Fibroblast of skin of left quadriceps (primary cell): ENCODE results near the gene BACH2.
A peak's percentile ranks its signal among the peaks of the same experiment; 100 is the strongest.
"Not testable (repeated sequence)": the region's sequence is repeated elsewhere in the genome, so short reads cannot be mapped to it uniquely, and the experiment has no call there.

Experiments
- DNase-seq, 2 experiments: peaks; one replicate each; pipeline ENCODE4 v3.0.0-alpha.2; 2013; ENCODE audit warnings: low read depth in 2 of 2

BACH2 gene

DNA sequence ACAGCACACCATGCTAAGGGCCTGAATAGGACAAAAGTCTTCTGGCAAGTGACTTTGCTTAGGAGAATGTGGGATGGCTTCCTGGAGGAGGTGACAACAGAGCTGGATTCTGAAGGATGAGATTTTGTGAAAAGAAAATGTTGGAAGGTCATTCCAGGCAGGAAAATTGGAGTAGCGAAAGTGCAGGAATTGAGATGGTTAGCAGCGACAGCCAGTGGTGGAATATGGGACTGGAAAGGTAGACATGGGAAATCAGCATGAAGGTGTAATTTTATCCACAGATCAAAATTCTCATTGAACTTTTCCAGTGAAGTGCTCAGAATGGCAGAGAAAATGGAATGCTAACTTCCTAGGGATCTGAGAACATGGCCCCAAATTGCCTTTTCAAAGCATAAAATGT lies 5.7 kb upstream of the BACH2 start:
- DNase-seq = no peak

DNA sequence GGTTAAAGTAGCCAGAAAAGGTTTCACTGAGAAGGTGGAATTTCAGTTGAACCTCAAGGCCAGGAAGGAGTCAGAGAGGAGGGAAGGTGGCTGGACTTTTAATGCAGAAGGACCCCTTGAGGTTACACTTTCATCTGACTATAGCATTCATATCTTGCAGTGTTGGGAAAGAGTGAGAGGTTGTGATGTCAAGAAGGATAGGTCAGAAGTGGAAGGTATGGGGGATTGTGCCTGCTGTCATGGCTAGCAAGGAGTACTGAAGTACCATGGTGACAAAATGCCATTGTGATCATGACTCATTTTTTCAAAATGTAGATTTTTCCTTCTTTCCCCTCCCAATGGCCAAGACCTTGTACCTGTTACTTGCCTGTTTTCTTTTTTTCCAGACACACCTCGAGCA lies 5.2 kb upstream of the BACH2 start:
- no peak for DNase-seq

DNA sequence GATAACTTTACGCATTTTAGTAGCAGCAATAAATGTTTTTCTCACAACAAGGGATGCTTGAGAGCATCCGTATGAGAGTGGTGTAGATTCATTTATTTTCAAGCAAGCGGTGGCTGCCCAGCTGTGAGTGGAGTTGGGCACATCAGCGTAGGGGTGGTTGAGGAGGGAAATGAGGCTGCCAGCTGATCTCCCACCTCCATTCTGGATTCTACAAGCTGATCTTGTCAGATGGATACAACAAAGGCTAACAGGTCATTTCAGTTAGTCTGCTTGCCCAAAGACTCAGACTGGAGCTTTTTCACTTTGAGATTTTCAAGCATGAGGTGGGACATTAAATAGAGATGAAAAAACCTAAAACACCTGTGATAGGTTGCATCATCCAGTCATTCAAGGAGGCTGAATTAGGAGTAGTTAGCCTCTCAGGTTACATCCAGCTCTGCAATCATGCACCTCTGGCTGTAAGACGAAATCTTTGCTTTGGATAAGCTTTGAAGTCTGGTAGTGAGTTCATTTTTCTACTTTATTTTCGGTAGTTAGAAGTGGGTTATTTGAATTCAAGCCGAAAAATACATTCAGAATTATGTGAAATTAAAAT lies 1.9 kb upstream of the BACH2 start:
- DNase-seq = no peak

DNA sequence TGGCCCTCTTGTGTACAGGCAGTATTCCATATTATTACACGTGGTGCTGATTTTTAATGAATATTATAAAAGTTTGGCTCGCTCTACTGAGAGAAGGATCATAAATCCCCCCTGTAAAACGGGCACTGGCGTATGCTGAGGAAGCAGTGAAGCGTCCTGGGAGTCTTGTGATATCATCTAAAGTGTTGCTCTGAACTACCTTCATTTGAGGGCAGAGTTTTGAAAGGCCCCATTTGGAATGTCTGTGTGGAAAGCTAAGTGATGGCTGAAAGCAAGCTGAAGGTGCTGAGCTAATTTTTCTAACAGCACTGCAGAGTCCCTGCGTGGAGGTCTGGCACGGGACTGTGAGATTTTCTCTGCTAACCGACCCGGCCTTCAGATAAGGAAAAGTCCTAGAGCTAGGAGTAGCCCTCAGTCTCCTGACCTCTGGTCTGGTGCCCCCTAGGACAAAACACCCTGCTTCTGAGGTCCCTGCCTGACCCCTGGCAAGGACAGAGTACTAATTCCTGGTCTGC lies 1.3 kb upstream of the BACH2 start:
- DNase-seq = no peak

DNA sequence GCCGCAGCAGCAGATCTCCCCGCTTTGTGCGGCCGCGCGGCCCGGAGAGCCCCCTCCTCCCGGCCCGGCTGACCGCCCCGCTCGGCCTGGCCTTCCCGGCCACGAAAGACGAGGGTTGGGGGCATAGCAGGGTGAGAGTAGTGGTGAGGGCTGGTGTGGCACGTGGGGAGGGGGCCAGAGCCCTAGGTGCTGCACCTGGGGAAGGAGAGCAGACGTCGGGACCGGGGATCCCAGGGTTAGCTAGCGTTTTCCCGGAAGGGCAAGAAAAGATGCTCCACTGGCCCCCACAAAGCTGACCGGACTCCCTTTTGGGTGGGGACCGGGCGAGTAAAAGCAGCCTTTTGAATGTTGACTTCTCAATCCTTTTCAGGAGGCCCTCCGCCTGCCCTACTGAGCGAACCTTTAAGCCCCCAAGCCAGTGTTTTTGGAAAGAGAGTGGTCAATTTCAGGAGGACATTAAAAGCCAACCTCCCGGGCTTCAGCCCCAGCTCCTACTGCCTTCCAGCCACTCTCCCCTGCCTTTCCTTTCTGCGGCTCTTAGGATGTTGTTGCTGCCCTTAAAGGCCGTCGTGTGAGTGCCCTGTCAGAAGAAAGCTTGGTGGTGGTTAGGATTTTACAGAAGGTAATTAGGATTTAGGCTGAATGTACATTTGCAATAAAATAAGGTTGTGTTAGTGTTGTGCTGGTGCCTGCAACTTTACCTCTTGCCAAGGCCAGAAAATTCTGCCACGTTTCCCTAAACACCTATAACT lies 648 bp upstream of the BACH2 start:
- DNase-seq = no peak

DNA sequence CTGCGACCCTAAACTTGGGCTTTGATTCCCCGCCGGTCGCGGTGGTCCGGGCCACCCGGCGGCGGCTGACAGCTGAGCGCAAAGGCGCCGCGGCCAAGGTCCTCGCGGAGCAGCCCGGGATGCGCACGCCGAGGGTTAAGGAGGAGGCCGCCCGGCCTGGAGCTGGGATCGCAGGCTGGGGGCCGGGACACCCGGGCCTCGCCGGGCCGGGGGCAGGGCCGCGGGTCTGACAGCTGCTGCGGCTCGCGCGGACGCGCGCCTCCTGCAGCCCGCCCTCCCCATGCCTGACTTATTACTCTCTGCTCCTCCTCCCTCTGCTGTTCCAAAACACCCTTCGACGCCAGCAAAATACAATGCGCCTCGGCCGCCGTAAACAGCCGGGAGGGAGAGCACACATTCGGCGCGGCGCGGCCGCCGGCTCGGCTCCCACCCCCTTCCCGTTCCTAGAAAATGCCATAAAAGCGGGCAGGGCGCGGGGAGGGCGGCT lies 746 bp downstream of the BACH2 start:
- no peak for DNase-seq

DNA sequence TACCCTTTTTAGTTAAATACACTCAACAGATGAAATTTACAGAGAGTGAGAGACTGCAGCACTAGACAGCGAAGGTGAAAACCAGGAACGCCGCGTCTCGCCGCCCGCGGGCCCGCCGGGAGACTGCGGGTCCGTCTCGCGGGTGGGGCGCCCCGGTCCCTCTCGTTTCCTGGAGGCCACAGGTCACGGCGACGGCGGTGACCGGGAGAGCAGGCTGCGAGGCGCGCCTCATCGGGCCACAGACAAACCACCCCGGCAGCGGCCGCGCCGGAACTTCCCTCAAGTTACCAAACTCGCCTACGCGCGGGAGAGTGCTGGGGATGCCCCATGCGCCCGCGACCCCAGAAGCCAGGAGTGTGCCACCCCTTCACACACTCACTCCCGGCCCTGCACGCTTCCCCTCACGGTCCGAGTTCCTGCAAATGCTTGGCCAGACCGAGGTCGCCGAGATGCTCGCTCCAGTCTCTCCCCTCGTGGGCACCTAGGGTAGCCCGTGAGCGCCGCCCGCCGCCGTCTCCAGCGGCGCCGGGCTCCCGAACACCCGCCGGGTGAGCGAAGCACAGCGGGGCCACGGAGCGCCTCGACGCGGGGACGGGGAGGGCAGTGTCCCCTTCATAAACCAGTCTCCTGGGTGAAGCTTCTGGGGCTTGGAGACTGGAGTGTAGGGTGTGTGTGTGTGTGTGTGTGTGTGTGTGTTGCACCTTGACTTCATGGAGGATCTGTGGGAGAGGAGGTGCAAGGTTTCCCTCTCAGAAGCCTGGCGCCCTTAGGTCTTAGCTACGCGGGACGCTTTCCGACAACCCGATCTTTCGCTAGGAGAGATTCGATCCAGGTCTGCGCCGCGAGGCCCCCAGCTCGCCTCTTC lies 1.4 kb downstream of the BACH2 start:
- DNase-seq = no peak

DNA sequence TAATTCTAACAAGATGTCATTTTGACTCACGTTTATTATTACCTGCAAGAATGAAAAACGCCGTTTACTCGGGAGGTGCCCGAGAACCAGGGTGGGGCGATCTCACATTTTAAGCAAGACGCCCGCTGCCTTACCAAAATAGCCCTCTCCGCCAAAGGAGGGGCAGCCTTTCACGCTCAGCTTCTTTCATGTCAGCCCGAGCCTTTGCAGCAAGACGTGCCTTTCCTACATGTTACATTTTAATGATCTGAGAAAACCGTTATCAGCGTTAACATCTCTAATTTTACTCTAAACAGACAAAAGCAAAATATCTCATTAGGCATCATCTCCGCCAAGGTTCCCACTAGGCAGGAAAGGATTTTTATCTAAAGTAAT lies 2.0 kb downstream of the BACH2 start:
- no peak for DNase-seq

DNA sequence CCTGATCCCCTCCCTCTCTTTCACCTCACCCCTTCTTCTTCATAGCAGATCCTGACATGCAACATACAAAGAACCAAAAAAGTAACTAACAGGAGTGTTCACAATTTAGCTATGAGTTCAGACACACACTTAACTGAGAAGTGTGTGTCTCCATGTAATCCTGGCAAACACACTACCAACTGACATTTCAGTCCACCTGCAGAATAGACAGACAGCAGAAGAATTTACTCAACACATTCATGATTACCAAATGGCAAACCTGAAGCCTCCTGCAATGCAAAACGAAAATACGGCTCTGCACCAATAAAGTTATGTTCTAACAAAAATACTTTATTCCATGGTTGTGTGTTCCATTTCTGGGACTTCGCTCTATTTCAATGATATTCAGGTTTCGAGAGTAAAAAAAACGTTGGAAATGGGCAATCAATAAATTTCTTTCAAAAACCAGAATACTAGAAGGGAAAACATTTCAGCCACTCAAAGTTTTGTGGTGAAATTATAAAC lies 2.6 kb downstream of the BACH2 start:
- DNase-seq = no peak

DNA sequence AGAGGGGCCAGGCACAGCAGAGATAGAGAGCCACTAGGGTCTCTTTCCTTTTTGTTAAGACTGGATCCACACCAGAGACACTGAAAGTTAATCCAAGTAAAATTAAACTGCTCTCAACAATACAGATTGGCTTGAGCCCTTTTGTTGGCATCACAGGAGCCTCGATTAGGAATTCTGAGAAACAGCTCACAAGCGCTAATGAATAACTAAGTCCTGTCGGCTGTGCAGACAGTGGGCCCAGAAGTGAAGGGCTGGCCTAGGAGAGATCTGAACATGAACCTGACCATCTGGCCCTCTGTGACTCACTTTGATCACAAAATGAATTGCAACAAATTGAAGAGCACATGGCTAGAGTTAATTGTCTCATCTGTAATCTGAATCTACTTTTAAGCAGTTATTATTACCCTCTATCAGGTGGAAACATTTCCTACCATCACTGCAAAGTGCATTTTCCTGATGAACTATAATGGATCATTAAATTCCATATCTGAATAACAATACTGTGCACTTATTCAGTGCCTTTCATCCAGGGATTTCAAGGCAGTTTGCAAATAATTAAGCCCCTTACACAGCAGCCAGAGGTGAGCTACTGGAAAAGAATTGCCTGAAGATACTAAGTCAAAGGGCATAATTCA lies 3.2 kb downstream of the BACH2 start:
- DNase-seq = no peak

DNA sequence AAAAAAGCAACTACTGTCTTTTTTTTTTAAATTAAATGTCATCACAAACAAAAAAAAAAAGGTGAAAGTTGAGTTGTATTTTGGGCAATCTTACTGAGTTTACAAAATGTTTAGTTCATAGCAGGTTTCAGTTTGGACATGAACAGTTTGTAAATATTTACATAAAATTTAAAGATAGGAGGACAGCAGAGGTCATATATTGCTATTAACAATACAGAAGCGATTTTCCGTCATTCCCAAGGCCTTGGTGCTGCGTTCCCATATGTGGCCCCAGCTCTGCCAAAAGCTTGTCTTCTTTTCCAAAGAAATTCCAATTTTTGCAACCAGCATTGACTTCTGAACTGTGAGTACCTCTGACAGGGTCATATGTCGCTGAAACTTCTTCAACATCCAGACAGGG lies 5.1 kb downstream of the BACH2 start:
- DNase-seq = no peak

DNA sequence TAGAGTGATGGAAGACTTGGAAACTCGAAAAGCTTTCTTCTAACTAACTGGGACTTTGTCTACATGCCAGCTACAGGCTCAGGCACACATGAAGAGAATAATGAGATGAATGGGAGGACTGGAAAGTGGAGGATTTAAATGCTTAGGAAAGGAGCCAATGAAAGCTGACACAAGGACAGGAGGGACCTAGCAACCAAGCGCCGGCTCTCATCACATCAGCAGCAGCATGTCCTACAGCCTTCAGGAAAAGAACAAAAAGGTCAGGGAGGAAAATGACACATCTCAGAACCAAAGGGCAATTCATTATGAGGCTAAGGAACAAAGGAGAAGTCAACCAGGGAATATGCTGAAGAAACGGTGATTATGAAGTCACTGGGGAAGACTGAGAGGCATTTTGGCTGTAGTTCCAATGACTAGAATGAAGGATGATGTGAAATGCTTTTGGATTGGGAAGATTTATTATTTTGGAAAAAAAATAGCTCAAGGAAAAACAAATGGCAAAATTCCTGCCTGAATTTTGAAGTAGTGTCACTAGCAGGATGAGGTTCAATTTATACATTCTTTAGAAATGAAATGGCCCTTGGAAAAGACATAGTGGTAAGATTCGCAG lies 5.7 kb downstream of the BACH2 start:
- no peak for DNase-seq

DNA sequence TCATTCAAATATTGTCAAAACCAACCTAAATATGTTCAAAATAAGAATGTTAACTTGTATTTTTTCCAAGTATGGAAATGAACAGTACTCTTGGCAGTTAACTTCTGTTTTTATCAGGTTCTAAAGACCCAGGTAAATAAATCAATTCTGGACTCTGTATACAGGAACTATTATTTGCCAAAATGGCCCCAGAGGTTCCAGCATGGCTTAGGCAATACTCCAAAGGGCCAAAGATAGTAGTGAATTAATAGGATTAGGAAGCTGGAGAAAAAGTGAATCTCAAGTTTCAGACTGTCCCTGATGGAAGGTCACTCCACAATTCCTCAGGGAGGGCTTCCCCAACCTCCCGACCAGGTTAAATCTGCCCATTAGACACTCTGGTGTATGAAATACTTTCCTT lies 6.7 kb downstream of the BACH2 start:
- no peak for DNase-seq

DNA sequence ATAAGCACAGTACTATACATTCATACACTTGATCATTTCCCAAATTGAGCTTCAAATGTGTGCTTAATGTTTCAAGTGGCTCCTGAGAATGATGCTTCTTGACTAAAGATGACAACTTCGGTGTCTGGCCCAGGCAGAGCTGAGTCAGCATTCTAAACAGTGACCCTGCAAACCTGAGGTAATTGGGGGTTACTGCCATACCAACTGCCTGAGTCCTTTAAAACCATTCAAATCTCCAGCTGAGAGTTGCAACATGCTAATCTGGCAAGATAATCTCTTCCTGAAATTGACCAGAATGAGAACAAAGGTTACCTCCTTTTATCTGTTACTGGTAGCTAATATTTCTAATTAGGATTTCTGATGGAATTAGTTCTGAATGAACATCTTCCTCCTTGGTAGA lies 8.2 kb downstream of the BACH2 start:
- no peak for DNase-seq

DNA sequence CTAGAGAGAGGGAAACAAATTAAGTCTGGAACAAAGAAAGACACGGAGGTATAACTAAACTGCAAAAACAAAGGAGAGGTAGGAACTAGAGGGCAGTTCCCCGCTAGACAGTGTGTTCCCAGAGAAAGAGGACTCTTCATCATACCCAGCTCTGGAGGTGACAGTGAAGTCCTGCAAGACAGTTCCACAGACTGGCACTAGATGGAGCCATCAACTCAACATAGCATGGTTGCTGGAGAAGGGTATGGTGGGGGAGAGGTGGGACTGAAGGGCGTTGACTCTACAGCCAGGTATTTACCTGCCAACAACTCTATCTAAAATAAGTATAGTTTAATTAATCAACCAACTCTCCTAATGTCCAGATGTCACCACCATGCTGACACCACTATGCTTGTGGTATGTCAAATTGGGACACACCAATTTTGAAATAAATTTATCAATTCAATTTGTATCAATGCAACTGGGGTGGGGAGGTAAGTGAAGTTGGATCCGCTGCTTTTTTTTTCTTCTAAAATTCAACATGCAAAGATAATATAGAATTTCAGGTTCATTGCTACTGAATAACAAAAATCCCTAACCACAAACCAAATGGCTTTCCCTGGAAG lies 9.7 kb downstream of the BACH2 start:
- no peak for DNase-seq

DNA sequence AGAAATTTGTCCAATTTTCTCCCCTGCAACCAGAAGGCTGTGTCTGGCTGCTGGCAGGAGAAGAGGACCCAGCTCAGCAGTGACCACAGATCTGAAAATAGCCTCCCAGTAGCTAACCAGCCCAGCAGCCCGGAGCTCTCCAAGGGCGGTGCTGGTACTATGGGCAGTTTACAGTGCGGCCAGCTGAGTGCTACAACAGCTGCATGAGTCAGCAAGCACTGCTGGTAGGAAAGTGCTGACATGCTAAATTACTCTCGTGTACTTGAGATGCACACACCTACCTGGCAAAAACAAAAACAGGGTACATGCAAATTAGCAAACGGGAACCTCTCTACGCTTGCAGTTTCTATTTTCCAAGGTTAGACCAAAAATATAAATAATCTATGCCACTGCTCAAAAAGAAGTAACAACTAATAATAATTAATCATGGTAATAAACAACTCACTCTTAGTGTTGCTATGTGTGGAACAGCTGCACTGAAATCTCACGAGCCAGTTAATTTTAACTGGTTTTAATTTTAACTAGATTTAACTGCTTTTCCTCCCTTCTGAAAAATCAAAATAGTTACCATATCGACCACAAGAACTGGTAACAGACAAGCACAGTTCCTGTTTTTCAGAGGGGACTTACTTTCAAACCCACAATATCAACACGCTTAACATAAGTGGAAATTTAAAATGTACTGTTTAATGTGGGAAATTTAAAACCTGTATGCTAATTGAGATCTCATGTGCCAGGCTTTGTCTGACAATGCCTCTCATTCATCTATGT lies 10.8 kb downstream of the BACH2 start:
- no peak for DNase-seq

DNA sequence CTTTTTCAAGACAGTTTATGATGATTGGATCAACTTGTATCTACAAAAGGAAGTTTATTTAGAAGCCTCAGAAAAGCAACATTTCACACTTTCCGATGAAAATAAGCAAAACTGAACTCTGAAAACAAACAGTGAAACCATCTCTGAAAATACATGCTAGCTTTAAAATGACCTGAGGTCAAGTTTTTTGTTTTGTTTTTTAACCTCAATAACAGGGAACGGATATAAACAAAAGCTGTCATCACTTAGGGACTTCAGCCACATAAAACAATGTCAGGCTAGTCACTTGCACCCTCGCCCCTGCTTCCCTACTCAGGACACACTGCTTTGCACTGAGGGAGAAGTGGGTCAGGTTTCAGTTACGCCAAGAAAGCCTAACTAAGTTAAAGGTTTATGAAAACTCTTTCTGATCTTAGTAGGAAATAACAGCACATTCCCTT lies 11.6 kb downstream of the BACH2 start:
- DNase-seq = no peak

DNA sequence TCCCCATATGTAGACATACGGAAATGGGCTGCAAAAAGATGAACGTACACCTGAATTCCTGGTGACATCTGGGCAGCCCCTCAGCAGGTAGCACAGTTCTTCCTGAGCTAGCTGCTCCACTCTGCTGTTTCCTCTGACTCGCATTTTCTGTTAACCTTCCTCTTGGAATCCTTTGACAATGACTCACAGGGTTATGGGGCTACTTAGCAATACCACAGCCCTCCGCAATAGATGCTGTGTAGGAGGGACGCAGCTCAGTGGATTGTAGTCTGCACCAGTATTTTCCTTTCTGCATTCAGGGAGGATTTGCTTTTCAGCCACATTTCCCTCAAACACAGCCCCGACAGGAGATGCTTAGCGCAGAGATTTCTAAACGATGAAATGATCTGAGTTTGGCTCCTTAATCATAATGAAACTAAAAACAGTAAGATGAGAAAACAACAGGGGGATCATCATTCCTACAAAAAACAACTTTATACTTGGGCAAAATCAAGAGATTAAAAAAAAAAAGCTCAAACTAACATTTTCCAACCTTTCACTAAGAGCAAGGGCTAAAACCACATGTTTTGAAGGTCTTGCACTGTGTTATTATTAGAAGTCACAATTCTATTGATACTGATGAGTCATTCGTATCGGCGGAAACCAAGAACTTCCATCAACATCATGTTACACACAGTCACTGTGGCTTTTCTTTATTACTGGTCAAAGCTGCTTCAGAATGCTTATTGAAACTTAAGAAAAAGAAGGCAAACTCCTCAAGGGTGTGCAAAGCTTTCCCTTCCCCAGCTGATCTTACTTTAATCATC lies 12.2 kb downstream of the BACH2 start:
- peak; percentile 73 to 80 for DNase-seq

DNA sequence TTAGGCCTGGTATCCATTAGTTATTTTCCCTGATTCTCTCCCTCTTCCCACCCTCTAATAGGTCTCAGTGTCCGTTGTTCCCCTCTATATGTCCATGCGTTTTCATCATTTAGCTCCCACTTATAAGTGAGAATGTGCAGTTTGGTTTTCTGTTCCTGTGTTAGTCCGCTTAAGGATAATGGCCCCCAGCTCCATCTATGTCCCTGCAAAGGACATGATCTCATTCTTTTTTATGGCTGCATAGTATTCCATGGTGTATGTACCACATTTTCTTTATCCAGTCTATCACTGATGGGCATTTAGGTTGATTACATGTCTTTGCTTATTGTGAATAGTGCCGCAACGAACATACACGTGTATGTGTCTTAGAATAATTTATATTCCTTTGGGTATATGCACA lies 14.4 kb downstream of the BACH2 start:
- not testable (repeated sequence) for DNase-seq
